Sigmoid colon (tissue), 7 donors: ENCODE measurements around the gene KLF11. TPM values are rescaled to one million over a fixed set of nuclear protein-coding genes. Genes with fewer than 3 reads are reported as not detected.
"Not testable (repeated sequence)": the region's sequence is repeated elsewhere in the genome, so short reads cannot be mapped to it uniquely, and the experiment has no call there.

ENCODE experiments used
- DNase-seq: peaks from one replicate; pipeline ENCODE4 v3.0.0-alpha.2; 2019
- H3K27ac ChIP-seq, 4 donors: fragments of 200-600 bp; sonication (generic); one replicate each; pipeline ENCODE4 v1.5.1; 2016 to 2019; ENCODE audit warnings: mild to moderate bottlenecking in 1 of 4
- H3K27me3 ChIP-seq, 3 donors: fragments of 200-600 bp; sonication (generic); one replicate each; pipeline ENCODE4 v1.5.1; 2019; ENCODE audit warnings: mild to moderate bottlenecking in 1 of 3
- H3K36me3 ChIP-seq, 4 donors: fragments of 200-600 bp; sonication (generic); one replicate each; pipeline ENCODE4 v1.5.1; 2016 to 2019
- H3K4me1 ChIP-seq, 4 donors: fragments of 200-600 bp; sonication (generic); one replicate each; pipeline ENCODE4 v1.5.1; 2017 to 2019
- H3K4me3 ChIP-seq, 4 donors: fragments of 200-600 bp; sonication (generic); one replicate each; pipeline ENCODE4 v1.5.1; 2017 to 2019; ENCODE audit warnings: mild to moderate bottlenecking in 2 of 4, moderate library complexity in 1 of 4
- H3K9me3 ChIP-seq, 4 donors: fragments of 200-600 bp in 3 of 4; sonication (generic) in 3 of 4; one replicate each; pipeline versions ENCODE4 v1.5.1 to v1.6.1; 2013 to 2019
- EP300 ChIP-seq, 4 donors: sonication (generic); formaldehyde crosslinking; IDR thresholded peaks; one replicate each; pipeline ENCODE4 v1.6.1; 2017; ENCODE audit warnings: antibody characterized with exemption in 4 of 4
- POLR2A ChIP-seq, 2 donors: fragments of 450-650 bp; IDR thresholded peaks; one replicate each; pipeline ENCODE4 v1.6.1; 2016; ENCODE audit warnings: antibody characterized with exemption in 2 of 2, mild to moderate bottlenecking in 2 of 2, moderate library complexity in 2 of 2
- POLR2AphosphoS5 ChIP-seq, 4 donors: sonication (generic); formaldehyde crosslinking; IDR thresholded peaks; one replicate each; pipeline ENCODE4 v1.6.1; 2017; ENCODE audit warnings: antibody characterized with exemption in 4 of 4
- WGBS, 2 donors: extraction: QIAGEN DNeasy Blood & Tissue Kit; methylation state at CpG; one replicate each; pipeline ENCODE4 v1.1.7; 2013; 5-methylcytosine and 5-hydroxymethylcytosine counted together
- intact Hi-C: fragments of 100-400 bp; cut with DNase I; formaldehyde crosslinking; loops from one replicate; pipeline ENCODE4 v1.15.1; 2023
- polyA plus RNA-seq, 3 donors: library from polyadenylated mRNA; stranded (reverse); fragments of 200-250 nt; gene quantifications; one replicate each; pipeline ENCODE4 v1.2.3, GENCODE V29; 2013
- total RNA-seq, 4 donors: library from RNA; depleted of rRNA; stranded (reverse); fragments of >200 nt; gene quantifications; one replicate each; pipeline ENCODE4 v1.1.0, GENCODE V29; 2016
- TF ChIP-seq, protein P1 (sequence below), 4 experiments: fragments of 450-650 bp in 3 of 4; fragments of 200-600 bp in 1 of 4; IDR thresholded peaks; one replicate each; pipeline ENCODE4 v1.5.1; 2016 to 2019; ENCODE audit warnings: antibody characterized with exemption in 4 of 4, mild to moderate bottlenecking in 3 of 4, moderate library complexity in 2 of 4
- donor health status: healthy with polysubstance abuse.
- donor health status: Bipolar disorder and iron deficiency.
- donor health status: healthy.

The KLF11 gene
- total and polyA plus RNA-seq, 7 donors, result 3.9 to 41.3 (median 18.5) TPM

DNA sequence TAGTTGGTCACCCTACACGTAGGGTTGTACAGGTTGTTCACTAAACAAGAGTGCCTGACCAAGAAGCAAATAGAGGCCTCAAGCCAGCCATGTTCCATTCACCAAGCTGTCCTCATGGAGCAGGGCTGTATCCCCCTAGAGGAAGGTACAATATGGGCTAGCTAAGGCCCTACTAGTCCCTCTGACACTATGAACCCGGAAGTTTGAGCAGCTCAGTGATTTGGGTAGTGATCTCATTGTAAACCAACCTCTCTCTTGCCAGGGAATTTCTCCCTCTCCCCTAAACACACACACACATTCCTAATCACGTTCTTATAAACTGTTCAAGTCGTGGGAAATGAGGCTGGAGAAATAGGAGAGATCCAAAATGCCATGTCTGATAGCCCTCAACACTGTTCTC, 43.6 kb downstream of the KLF11 start:
- no peak for DNase-seq
- Histone ChIP-seq H3K9me3 (no peaks in the 10 kb centered on the region), H3K27me3 (peaks cover 0 to 14% (median 7%) of the 10 kb centered on the region in 3 donors), H3K36me3 (no peaks in the 10 kb centered on the region), H3K4me3 (no peak overlapping the region), H3K27ac (no peak overlapping the region), H3K4me1 (peaks cover 0 to 26% (median 23%) of the 10 kb centered on the region in 4 donors)
- 32 to 67% methylated on average over 4 of the region's 4 CpGs for WGBS, 2 donors
- intact Hi-C loops, result no loop called here
- TF ChIP-seq EP300 (IDR thresholded peaks at IDR 0.05), result no peak
- TF ChIP-seq POLR2AphosphoS5 (IDR thresholded peaks at IDR 0.05), result no peak
- TF ChIP-seq, protein P1, sequence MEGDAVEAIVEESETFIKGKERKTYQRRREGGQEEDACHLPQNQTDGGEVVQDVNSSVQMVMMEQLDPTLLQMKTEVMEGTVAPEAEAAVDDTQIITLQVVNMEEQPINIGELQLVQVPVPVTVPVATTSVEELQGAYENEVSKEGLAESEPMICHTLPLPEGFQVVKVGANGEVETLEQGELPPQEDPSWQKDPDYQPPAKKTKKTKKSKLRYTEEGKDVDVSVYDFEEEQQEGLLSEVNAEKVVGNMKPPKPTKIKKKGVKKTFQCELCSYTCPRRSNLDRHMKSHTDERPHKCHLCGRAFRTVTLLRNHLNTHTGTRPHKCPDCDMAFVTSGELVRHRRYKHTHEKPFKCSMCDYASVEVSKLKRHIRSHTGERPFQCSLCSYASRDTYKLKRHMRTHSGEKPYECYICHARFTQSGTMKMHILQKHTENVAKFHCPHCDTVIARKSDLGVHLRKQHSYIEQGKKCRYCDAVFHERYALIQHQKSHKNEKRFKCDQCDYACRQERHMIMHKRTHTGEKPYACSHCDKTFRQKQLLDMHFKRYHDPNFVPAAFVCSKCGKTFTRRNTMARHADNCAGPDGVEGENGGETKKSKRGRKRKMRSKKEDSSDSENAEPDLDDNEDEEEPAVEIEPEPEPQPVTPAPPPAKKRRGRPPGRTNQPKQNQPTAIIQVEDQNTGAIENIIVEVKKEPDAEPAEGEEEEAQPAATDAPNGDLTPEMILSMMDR (IDR thresholded peaks at IDR 0.05), result no peak
- TF ChIP-seq POLR2A (IDR thresholded peaks at IDR 0.05), result no peak

DNA sequence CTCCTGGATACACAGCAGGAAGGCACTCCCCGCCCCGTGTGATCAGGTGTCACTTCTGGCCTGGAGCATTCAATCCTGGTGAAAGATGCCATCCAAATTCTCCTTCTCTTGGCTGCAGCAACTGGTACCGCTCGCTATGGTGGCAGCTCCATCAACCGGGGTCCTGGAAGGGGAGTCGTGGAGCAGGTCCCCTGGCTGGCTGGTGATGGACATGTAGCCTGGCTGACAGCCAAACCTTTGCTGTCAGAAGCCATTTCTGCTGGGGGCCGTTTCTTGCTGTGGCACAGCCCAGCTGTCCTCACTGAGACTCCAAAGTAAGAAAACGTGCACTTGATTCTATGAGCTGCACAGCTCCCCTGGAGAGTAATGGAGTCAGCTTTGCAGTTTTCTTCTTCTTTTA, 44.0 kb downstream of the KLF11 start:
- Histone ChIP-seq H3K4me3 (no peak overlapping the region), H3K27me3 (peaks cover 0 to 14% (median 8%) of the 10 kb centered on the region in 3 donors), H3K9me3 (no peaks in the 10 kb centered on the region), H3K27ac (no peak overlapping the region), H3K36me3 (no peaks in the 10 kb centered on the region), H3K4me1 (peaks cover 0 to 26% (median 23%) of the 10 kb centered on the region in 4 donors)
- intact Hi-C loops, result no loop called here
- DNase-seq, result no peak
- no peak for TF ChIP-seq POLR2AphosphoS5 (IDR thresholded peaks at IDR 0.05)
- TF ChIP-seq POLR2A (IDR thresholded peaks at IDR 0.05), result no peak
- no peak for TF ChIP-seq EP300 (IDR thresholded peaks at IDR 0.05)
- TF ChIP-seq, protein P1 (IDR thresholded peaks at IDR 0.05), result no peak
- 49 to 76% methylated on average over 8 of the region's 8 CpGs for WGBS, 2 donors

DNA sequence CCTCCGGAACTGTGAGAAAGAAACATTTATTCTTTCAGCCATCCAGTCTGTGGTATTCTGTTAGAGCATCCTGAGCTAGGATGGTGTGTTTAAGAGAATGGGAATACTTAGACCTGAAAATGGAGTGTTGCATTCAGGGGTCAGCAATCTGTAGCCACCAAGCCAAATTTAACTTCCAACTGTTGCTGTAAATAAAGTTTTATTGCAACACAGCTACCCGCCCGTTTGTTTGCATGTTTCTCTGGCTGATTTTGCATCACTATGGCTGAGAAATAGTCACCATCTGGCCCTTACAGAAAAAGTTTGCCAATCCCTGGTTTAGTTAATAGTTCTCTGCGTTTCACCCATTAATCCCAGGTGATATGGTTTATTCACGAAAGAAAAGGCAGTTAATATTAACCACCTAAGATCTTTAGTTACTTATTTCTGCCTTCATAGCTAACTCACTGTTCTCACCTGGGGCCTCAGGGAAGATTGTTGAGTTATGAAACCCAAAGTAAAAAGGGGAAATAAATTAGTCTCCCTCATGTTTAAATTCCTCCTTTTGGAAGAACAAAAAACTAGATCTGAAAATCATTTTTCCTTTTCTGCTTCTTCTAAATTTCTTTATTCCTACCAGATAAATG, 46.3 kb downstream of the KLF11 start:
- H3K9me3 ChIP-seq, result no peaks in the 10 kb centered on the region
- H3K4me1 ChIP-seq, result peaks cover 0 to 7% (median 5%) of the 10 kb centered on the region in 4 donors
- no peak overlapping the region for H3K4me3 ChIP-seq
- no peak for TF ChIP-seq EP300 (IDR thresholded peaks at IDR 0.05)
- no peak for TF ChIP-seq POLR2AphosphoS5 (IDR thresholded peaks at IDR 0.05)
- TF ChIP-seq, protein P1 (IDR thresholded peaks at IDR 0.05), result no peak
- no peak for TF ChIP-seq POLR2A (IDR thresholded peaks at IDR 0.05)
- peaks cover 0 to 15% (median 14%) of the 10 kb centered on the region in 3 donors for H3K27me3 ChIP-seq
- intact Hi-C loops, result no loop called here
- no peak overlapping the region for H3K27ac ChIP-seq
- DNase-seq, result no peak
- 37 to 61% methylated on average over 5 of the region's 5 CpGs for WGBS, 2 donors
- no peaks in the 10 kb centered on the region for H3K36me3 ChIP-seq

DNA sequence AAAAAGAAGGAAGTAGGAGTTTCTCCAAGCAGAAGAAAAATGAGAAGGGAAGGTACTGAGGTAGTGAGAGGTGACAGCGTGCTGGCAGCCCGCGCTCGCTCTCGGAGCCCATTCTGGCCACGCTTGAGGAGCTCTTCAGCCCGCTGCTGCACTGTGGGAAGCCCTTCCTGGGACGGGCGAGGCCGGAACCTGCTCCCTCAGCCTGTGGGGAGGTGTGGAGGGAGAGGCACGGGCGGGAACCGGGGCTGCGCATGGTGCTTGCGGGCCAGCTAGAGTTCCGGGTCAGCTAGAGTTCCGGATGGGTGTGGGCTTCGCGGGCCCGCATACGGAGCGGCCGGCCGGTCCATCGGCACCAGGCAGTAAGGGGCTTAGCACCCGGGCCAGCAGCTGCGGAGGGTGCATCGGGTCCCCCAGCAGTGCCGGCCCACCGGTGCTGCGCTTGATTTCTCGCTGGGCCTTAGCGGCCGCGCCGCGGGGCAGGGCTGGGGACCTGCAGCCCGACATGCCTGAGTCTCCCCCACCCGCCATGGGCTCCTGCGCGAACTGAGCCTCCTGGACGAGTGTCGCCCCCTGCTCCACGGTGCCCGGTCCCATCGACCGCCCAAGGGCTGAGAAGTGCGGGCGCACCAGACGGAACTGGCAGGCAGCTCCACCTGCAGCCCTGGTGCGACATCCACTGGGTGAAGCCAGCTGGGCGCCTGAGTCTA, 48.0 kb downstream of the KLF11 start:
- WGBS, 2 donors, result 17 to 50% methylated on average over 52 of the region's 52 CpGs
- H3K36me3 ChIP-seq, result no peaks in the 10 kb centered on the region
- TF ChIP-seq, protein P1 (IDR thresholded peaks at IDR 0.05), result no peak
- intact Hi-C loops, result no loop called here
- peaks cover 0 to 15% (median 14%) of the 10 kb centered on the region in 3 donors for H3K27me3 ChIP-seq
- H3K27ac ChIP-seq, result no peak overlapping the region
- H3K4me3 ChIP-seq, result peak overlapping the region in 3 of 4 donors; percentile 28 to 42 (median 32)
- no peak for DNase-seq
- H3K9me3 ChIP-seq, result no peaks in the 10 kb centered on the region
- peaks cover 0 to 6% (median 4%) of the 10 kb centered on the region in 4 donors for H3K4me1 ChIP-seq

DNA sequence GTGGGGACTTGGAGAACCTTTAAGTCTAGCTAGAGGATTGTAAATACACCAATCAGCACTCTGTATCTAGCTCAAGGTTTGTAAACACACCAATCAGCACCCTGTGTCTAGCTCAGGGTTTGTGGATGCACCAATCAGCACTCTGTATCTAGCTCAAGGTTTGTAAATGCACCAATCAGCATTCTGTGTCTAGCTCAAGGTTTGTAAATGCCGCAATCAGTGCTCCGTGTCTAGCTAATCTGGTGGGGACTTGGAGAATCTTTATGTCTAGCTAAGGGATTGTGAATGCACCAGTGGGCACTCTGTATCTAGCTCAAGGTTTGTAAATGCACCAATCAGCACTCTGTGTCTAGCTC, 48.5 kb downstream of the KLF11 start:
- H3K4me3 ChIP-seq, result peak overlapping the region in 1 of 4 donors; percentile 32
- intact Hi-C loops, result not testable (repeated sequence)
- 98% methylated on average over 2 of the region's 2 CpGs for WGBS, 2 donors

More for the DNA sequence above, 48.5 kb downstream of the KLF11 start:
- H3K4me1 ChIP-seq, H3K27ac ChIP-seq, DNase-seq, H3K36me3 ChIP-seq, H3K9me3 ChIP-seq: not testable (repeated sequence)
- peaks cover 0 to 15% (median 14%) of the 10 kb centered on the region in 3 donors for H3K27me3 ChIP-seq
